ENCODE results near the gene YJEFN3. TPM values are rescaled to one million over a fixed set of nuclear protein-coding genes. Genes with fewer than 3 reads are reported as not detected.

YJEFN3 gene
- polyA plus RNA-seq, 3 donors: 2.3 TPM; not detected in 2

GRCh38 chr19:19542507-19542906, 13.8 kb downstream of the YJEFN3 start:
- Mint-ChIP-seq H3K4me1 (peaks cover 33% of the 10 kb centered on the region), H3K9me3 (peaks cover 6 to 37% (median 19%) of the 10 kb centered on the region in 7 donors), H3K36me3 (no peaks in the 10 kb centered on the region), H3K27me3 (ENCODE audit: low read depth in 3 of 3) (peaks cover 30 to 45% (median 35%) of the 10 kb centered on the region in 3 donors), H3K27ac (peak overlapping the region; percentile 21 to 85 (median 64)), H3K4me3 (peak overlapping the region in 1 of 2 donors; percentile 48)
- H2AFZ ChIP-seq (ENCODE audit: insufficient read depth, low read depth, low read length, poor library complexity, severe bottlenecking): peak overlapping the region; percentile 62
- TF ChIP-seq, protein P1, sequence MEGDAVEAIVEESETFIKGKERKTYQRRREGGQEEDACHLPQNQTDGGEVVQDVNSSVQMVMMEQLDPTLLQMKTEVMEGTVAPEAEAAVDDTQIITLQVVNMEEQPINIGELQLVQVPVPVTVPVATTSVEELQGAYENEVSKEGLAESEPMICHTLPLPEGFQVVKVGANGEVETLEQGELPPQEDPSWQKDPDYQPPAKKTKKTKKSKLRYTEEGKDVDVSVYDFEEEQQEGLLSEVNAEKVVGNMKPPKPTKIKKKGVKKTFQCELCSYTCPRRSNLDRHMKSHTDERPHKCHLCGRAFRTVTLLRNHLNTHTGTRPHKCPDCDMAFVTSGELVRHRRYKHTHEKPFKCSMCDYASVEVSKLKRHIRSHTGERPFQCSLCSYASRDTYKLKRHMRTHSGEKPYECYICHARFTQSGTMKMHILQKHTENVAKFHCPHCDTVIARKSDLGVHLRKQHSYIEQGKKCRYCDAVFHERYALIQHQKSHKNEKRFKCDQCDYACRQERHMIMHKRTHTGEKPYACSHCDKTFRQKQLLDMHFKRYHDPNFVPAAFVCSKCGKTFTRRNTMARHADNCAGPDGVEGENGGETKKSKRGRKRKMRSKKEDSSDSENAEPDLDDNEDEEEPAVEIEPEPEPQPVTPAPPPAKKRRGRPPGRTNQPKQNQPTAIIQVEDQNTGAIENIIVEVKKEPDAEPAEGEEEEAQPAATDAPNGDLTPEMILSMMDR (IDR thresholded peaks at IDR 0.05): no peak
- no peaks in the 10 kb centered on the region for H3K79me2 ChIP-seq (ENCODE audit: insufficient read depth, low read length)
- H3K36me3 ChIP-seq (replicated peaks in 1 of 2; ENCODE audit: control insufficient read depth in 1 of 2, insufficient read depth in 2 of 2, low read length in 2 of 2): no peaks in the 10 kb centered on the region
- DNase-seq: peak; percentile 69 to 89 (median 69)
- no peaks in the 10 kb centered on the region for H4K20me1 ChIP-seq (ENCODE audit: insufficient read depth, low read length)
- H3K27ac ChIP-seq (ENCODE audit: low read depth in 1 of 2, low read length in 2 of 2): peak overlapping the region; percentile 4 to 24
- intact Hi-C loops (cut with micrococcal nuclease): no loop called here
- H3K4me3 ChIP-seq (replicated peaks in 1 of 3; ENCODE audit: low read depth in 2 of 3, low read length in 3 of 3): peak overlapping the region in 1 of 3 experiments; percentile 7
- H3K27me3 ChIP-seq (ENCODE audit: control insufficient read depth in 2 of 2, insufficient read depth in 2 of 2, low read length in 2 of 2): peaks cover 8 to 34% of the 10 kb centered on the region in 2 donors
- WGBS (ENCODE audit: insufficient coverage): 19% methylated on average over 8 of the region's 12 CpGs
- no peak overlapping the region for H3K9ac ChIP-seq (ENCODE audit: insufficient read depth, low read length, poor library complexity, severe bottlenecking)
- H3K4me1 ChIP-seq (ENCODE audit: control insufficient read depth in 1 of 2, insufficient read depth in 2 of 2, low read length in 2 of 2): peaks cover 33 to 40% of the 10 kb centered on the region in 2 donors
- peaks cover 16 to 23% of the 10 kb centered on the region in 2 donors for H3K9me3 ChIP-seq (replicated peaks in 1 of 2; ENCODE audit: control insufficient read depth in 1 of 2, insufficient read depth in 1 of 2, low read length in 2 of 2)
- peak overlapping the region; percentile 12 for H3K4me2 ChIP-seq (replicated peaks; ENCODE audit: extremely low read depth, low read length, poor library complexity, severe bottlenecking)

DNA sequence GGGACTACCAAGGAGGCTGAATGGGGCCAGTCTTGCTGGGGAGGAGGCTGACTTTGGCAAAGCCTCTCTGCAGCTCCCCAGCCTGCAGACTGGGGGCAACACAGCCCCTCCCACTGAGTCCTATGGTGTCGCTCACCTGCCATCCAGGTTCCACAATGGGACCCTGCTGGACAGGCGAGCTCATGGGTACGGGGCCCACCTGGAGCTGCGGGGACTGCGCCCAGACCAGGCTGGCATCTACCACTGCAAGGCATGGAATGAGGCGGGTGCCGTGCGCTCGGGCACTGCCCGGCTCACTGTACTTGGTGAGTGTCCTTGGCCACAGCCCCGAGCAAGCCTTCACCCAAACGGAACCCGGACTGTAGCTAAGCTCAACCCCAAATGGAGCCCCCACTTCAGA, 14.4 kb downstream of the YJEFN3 start:
- Histone ChIP-seq H3K27ac (ENCODE audit: low read depth in 1 of 2, low read length in 2 of 2) (peak overlapping the region in 1 of 2 donors; percentile 24), H2AFZ (ENCODE audit: insufficient read depth, low read depth, low read length, poor library complexity, severe bottlenecking) (peak overlapping the region; percentile 62), H3K4me3 (replicated peaks in 1 of 3; ENCODE audit: low read depth in 2 of 3, low read length in 3 of 3) (no peak overlapping the region), H3K4me1 (ENCODE audit: control insufficient read depth in 1 of 2, insufficient read depth in 2 of 2, low read length in 2 of 2) (peaks cover 33 to 38% of the 10 kb centered on the region in 2 donors), H4K20me1 (ENCODE audit: insufficient read depth, low read length) (no peaks in the 10 kb centered on the region), H3K36me3 (replicated peaks in 1 of 2; ENCODE audit: control insufficient read depth in 1 of 2, insufficient read depth in 2 of 2, low read length in 2 of 2) (no peaks in the 10 kb centered on the region), H3K27me3 (ENCODE audit: control insufficient read depth in 2 of 2, insufficient read depth in 2 of 2, low read length in 2 of 2) (peaks cover 8 to 28% of the 10 kb centered on the region in 2 donors), H3K9ac (ENCODE audit: insufficient read depth, low read length, poor library complexity, severe bottlenecking) (no peak overlapping the region), H3K79me2 (ENCODE audit: insufficient read depth, low read length) (no peaks in the 10 kb centered on the region), H3K9me3 (replicated peaks in 1 of 2; ENCODE audit: control insufficient read depth in 1 of 2, insufficient read depth in 1 of 2, low read length in 2 of 2) (peaks cover 16 to 23% of the 10 kb centered on the region in 2 donors), H3K4me2 (replicated peaks; ENCODE audit: extremely low read depth, low read length, poor library complexity, severe bottlenecking) (no peak overlapping the region)
- intact Hi-C loops (cut with micrococcal nuclease): no loop called here
- Mint-ChIP-seq H3K9me3 (peaks cover 6 to 34% (median 15%) of the 10 kb centered on the region in 7 donors), H3K4me1 (peaks cover 29% of the 10 kb centered on the region), H3K27me3 (ENCODE audit: low read depth in 3 of 3) (peaks cover 25 to 39% (median 30%) of the 10 kb centered on the region in 3 donors), H3K4me3 (no peak overlapping the region), H3K36me3 (no peaks in the 10 kb centered on the region), H3K27ac (peak overlapping the region in 5 of 7 donors; percentile 15 to 85 (median 73))
- DNase-seq: no peak
- WGBS (ENCODE audit: insufficient coverage): 96% methylated on average over 13 of the region's 13 CpGs
- TF ChIP-seq, protein P1 (IDR thresholded peaks at IDR 0.05): no peak
